WTC11 (cell line): ENCODE results near the gene CDSN. TPM values are rescaled to one million over a fixed set of nuclear protein-coding genes. Genes with fewer than 3 reads are reported as not detected.

Experiments
- ATAC-seq: fragments of 200-7000 bp; cut with Tn5 transposase; 2 replicates; pipeline ENCODE4 v1.10.0; 2021; ENCODE audit warnings: mild to moderate bottlenecking, moderate library complexity
- CTCF ChIA-PET: fragments of 300-600 bp; sonication (Branson Sonifier 250); formaldehyde crosslinking; loops from one replicate; lab custom pipeline; 2021; ENCODE audit warnings: antibody characterized with exemption; lab: Charles Lee
- POLR2A ChIA-PET: fragments of 350-600 bp; sonication (Branson Sonifier 250); formaldehyde crosslinking; loops from one replicate; lab custom pipeline; 2021; ENCODE audit warnings: antibody characterized with exemption; lab: Charles Lee
- DNase-seq: peaks from one replicate; pipeline ENCODE4 v3.0.0; 2021; ENCODE audit warnings: low spot score
- H3K27ac Mint-ChIP-seq: 2 replicates; pipeline ENCODE4 v1.8.0; 2021; ENCODE audit warnings: mixed read lengths
- H3K27me3 Mint-ChIP-seq: 2 replicates; pipeline ENCODE4 v1.8.0; 2021; ENCODE audit warnings: low read depth, mild to moderate bottlenecking, moderate library complexity, mixed read lengths
- H3K36me3 Mint-ChIP-seq: 2 replicates; pipeline ENCODE4 v1.8.0; 2021; ENCODE audit warnings: mixed read lengths
- H3K4me1 Mint-ChIP-seq: 2 replicates; pipeline ENCODE4 v1.8.0; 2022; ENCODE audit warnings: mixed read lengths
- H3K4me3 Mint-ChIP-seq: 2 replicates; pipeline ENCODE4 v1.8.0; 2021; ENCODE audit warnings: mild to moderate bottlenecking, moderate library complexity, mixed read lengths
- H3K9me3 Mint-ChIP-seq: 2 replicates; pipeline ENCODE4 v1.8.0; 2021; ENCODE audit warnings: mixed read lengths
- AFF4 ChIP-seq: sonication (generic); formaldehyde crosslinking; IDR thresholded peaks from 2 replicates; pipeline ENCODE4 v1.8.1; 2023; ENCODE audit warnings: mild to moderate bottlenecking, missing genetic modification reagents, borderline replicate concordance
- CDX4 ChIP-seq: fragments of 250-450 bp; sonication (Bioruptor Pico); IDR thresholded peaks from 2 replicates; pipeline ENCODE4 v1.9.0; 2021; ENCODE audit warnings: moderate library complexity, mild to moderate bottlenecking, inconsistent platforms, borderline replicate concordance
- CREM ChIP-seq: sonication (generic); formaldehyde crosslinking; IDR thresholded peaks from 2 replicates; pipeline ENCODE4 v1.8.1; 2022; ENCODE audit warnings: mild to moderate bottlenecking, missing genetic modification reagents, moderate library complexity
- E2F4 ChIP-seq: sonication (generic); formaldehyde crosslinking; IDR thresholded peaks from 2 replicates; pipeline ENCODE4 v1.8.1; 2022; ENCODE audit warnings: low read depth, mild to moderate bottlenecking, moderate library complexity, missing genetic modification reagents, borderline replicate concordance
- ELF4 ChIP-seq: sonication (generic); formaldehyde crosslinking; IDR thresholded peaks from 2 replicates; pipeline ENCODE4 v1.8.1; 2022; ENCODE audit warnings: low read depth, mild to moderate bottlenecking, moderate library complexity, missing genetic modification reagents
- EMX1 ChIP-seq: fragments of 250-450 bp; sonication (Bioruptor Pico); IDR thresholded peaks from 2 replicates; pipeline ENCODE4 v1.8.0; 2021; ENCODE audit warnings: mild to moderate bottlenecking
- ERG ChIP-seq: fragments of 250-450 bp; sonication (Bioruptor Pico); IDR thresholded peaks from 2 replicates; pipeline ENCODE4 v1.8.0; 2021; ENCODE audit warnings: mild to moderate bottlenecking
- ESRRA ChIP-seq: sonication (generic); formaldehyde crosslinking; IDR thresholded peaks from 2 replicates; pipeline ENCODE4 v1.8.1; 2022; ENCODE audit warnings: mild to moderate bottlenecking, missing genetic modification reagents, borderline replicate concordance
- GTF2I ChIP-seq: fragments of 250-450 bp; sonication (Bioruptor Pico); conservative IDR thresholded peaks from 2 replicates; pipeline ENCODE4 v1.4.0; 2021; ENCODE audit warnings: mild to moderate bottlenecking
- IRF1 ChIP-seq: sonication (generic); formaldehyde crosslinking; IDR thresholded peaks from 2 replicates; pipeline ENCODE4 v1.8.0; 2023; ENCODE audit warnings: missing genetic modification reagents
- JAZF1 ChIP-seq: fragments of 250-450 bp; sonication (Bioruptor Pico); IDR thresholded peaks from 2 replicates; pipeline ENCODE4 v1.9.0; 2021; ENCODE audit warnings: moderate library complexity, mild to moderate bottlenecking, inconsistent platforms
- OVOL2 ChIP-seq: fragments of 250-450 bp; sonication (Bioruptor Pico); IDR thresholded peaks from 2 replicates; pipeline ENCODE4 v1.9.0; 2021; ENCODE audit warnings: mild to moderate bottlenecking, borderline replicate concordance
- PREB ChIP-seq: sonication (generic); formaldehyde crosslinking; IDR thresholded peaks from 2 replicates; pipeline ENCODE4 v1.8.1; 2022; ENCODE audit warnings: mild to moderate bottlenecking, missing genetic modification reagents, moderate library complexity, borderline replicate concordance
- RELA ChIP-seq: sonication (generic); formaldehyde crosslinking; IDR thresholded peaks from 2 replicates; pipeline ENCODE4 v1.8.1; 2022; ENCODE audit warnings: missing genetic modification reagents, mild to moderate bottlenecking, borderline replicate concordance
- SOX15 ChIP-seq: fragments of 250-450 bp; sonication (Bioruptor Pico); IDR thresholded peaks from 2 replicates; pipeline ENCODE4 v1.9.0; 2021; ENCODE audit warnings: mild to moderate bottlenecking
- SP1 ChIP-seq: sonication (generic); formaldehyde crosslinking; conservative IDR thresholded peaks from 2 replicates; pipeline ENCODE4 v1.8.1; 2022; ENCODE audit warnings: missing genetic modification reagents
- TCF7 ChIP-seq: sonication (generic); formaldehyde crosslinking; IDR thresholded peaks from 2 replicates; pipeline ENCODE4 v1.8.0; 2022; ENCODE audit warnings: mild to moderate bottlenecking, low read depth, missing genetic modification reagents, moderate library complexity
- ZNF219 ChIP-seq: sonication (generic); formaldehyde crosslinking; IDR thresholded peaks from 2 replicates; pipeline ENCODE4 v1.8.0; 2023; ENCODE audit warnings: missing genetic modification reagents, mild to moderate bottlenecking, borderline replicate concordance
- ZNF317 ChIP-seq: sonication (generic); formaldehyde crosslinking; IDR thresholded peaks from 2 replicates; pipeline ENCODE4 v1.8.1; 2023; ENCODE audit warnings: low read depth, mild to moderate bottlenecking, moderate library complexity, missing genetic modification reagents, borderline replicate concordance
- total RNA-seq: library from RNA; stranded (reverse); gene quantifications from 3 replicates; pipeline ENCODE4 v1.2.3, GENCODE V29; 2021

Gene CDSN
- total RNA-seq, 1 experiment from 2014 or later: not detected

GRCh38 chr6:31169123-31169857 lies 49.0 kb upstream of the CDSN start:
- TF ChIP-seq SOX15 (CRISPR knock-in tag): no peak
- no peak for TF ChIP-seq PREB (CRISPR knock-in tag)
- no peak for TF ChIP-seq E2F4 (CRISPR knock-in tag)
- no peak for TF ChIP-seq GTF2I (CRISPR knock-in tag)
- CTCF ChIA-PET: interaction anchor here (0.9 to 4.8 kb wide), 5 partner anchors 11 to 197 kb away, joined by 4 to 60 read pairs (median 6); partner anchors contain the start of gene TCF19
- POLR2A ChIA-PET: interaction anchor here (0.6 to 1.3 kb wide), 3 partner anchors 10 to 646 kb away, joined by 3 to 8 read pairs (median 3); partner anchors contain the start of genes HSPA1A, HSPA1L and TCF19
- no peak for ATAC-seq
- Mint-ChIP-seq H3K4me3 (peak overlapping the region; percentile 97), H3K27me3 (no peaks in the 10 kb centered on the region), H3K27ac (peak overlapping the region; percentile 91), H3K9me3 (no peaks in the 10 kb centered on the region), H3K4me1 (peaks cover 63% of the 10 kb centered on the region), H3K36me3 (peaks cover 52% of the 10 kb centered on the region)
- no peak for DNase-seq

- peak overlapping the region; percentile 97 for H3K4me3 Mint-ChIP-seq
- TF ChIP-seq OVOL2 (CRISPR knock-in tag): no peak
- TF ChIP-seq EMX1: no peak
- TF ChIP-seq ERG (CRISPR knock-in tag): no peak
- no peak for TF ChIP-seq ESRRA
- ATAC-seq (no peak), DNase-seq (no peak)
- ChIA-PET POLR2A (interaction anchor here (0.6 kb wide), 1 partner anchor 647 kb away, joined by 3 read pairs; the partner anchor contains the start of genes HSPA1A and HSPA1L), CTCF (interaction anchor here (1.0 to 4.8 kb wide), 7 partner anchors 10 to 284 kb away, joined by 3 to 60 read pairs (median 4); partner anchors contain the start of genes DDR1, PSORS1C2 and TCF19)
- no peaks in the 10 kb centered on the region for H3K9me3 Mint-ChIP-seq
- peak overlapping the region; percentile 91 for H3K27ac Mint-ChIP-seq
- no peaks in the 10 kb centered on the region for H3K27me3 Mint-ChIP-seq
- peaks cover 57% of the 10 kb centered on the region for H3K36me3 Mint-ChIP-seq
- H3K4me1 Mint-ChIP-seq: peaks cover 56% of the 10 kb centered on the region
These were observed 48.4 kb upstream of the CDSN start for GRCh38 chr6:31168606-31169005.

- H3K9me3 Mint-ChIP-seq: no peaks in the 10 kb centered on the region
- ChIA-PET POLR2A (interaction anchor here (0.9 to 1.2 kb wide), 2 partner anchors 15 to 23 kb away, joined by 3 read pairs; no protein-coding TSS in a partner anchor), CTCF (interaction anchor here (0.7 to 1.5 kb wide), 4 partner anchors 27 to 201 kb away, joined by 3 to 4 read pairs (median 4); partner anchors contain the start of gene PSORS1C2)
- H3K27ac Mint-ChIP-seq: peak overlapping the region; percentile 77
- peaks cover 73% of the 10 kb centered on the region for H3K36me3 Mint-ChIP-seq
- peaks cover 65% of the 10 kb centered on the region for H3K4me1 Mint-ChIP-seq
- peak overlapping the region; percentile 97 for H3K4me3 Mint-ChIP-seq
- ATAC-seq: no peak
- no peaks in the 10 kb centered on the region for H3K27me3 Mint-ChIP-seq
- no peak for DNase-seq
- TF ChIP-seq SP1 (CRISPR knock-in tag) (no peak), JAZF1 (CRISPR knock-in tag) (no peak), GTF2I (CRISPR knock-in tag) (no peak), AFF4 (CRISPR knock-in tag) (no peak), CDX4 (CRISPR knock-in tag) (no peak), IRF1 (CRISPR knock-in tag) (no peak), ELF4 (CRISPR knock-in tag) (no peak), ZNF317 (no peak), ZNF219 (no peak), TCF7 (CRISPR knock-in tag) (no peak), RELA (CRISPR knock-in tag) (no peak), CREM (CRISPR knock-in tag) (no peak)
These were observed 45.7 kb upstream of the CDSN start for GRCh38 chr6:31165986-31166385.
